Measurements from ENCODE around the gene FCRL5.

GRCh38 chr1:157483635-157484034 lies 68.7 kb downstream of the FCRL5 start:
- TF ChIP-seq EZH2 (IDR thresholded peaks at IDR 0.05; ENCODE audit: borderline replicate concordance, low read depth, low read length, severe bottlenecking) (no peak), POLR2A (IDR thresholded peaks at IDR 0.05; ENCODE audit: low read depth, low read length) (no peak), CTCF (IDR thresholded peaks at IDR 0.05; ENCODE audit: extremely low read depth in 1 of 2, insufficient read depth in 1 of 2, low read depth in 1 of 2, low read length in 2 of 2) (no peak), JUN (IDR thresholded peaks at IDR 0.05; ENCODE audit: borderline replicate concordance, insufficient read depth, insufficient read length, low read depth) (no peak), MAX (IDR thresholded peaks at IDR 0.05; ENCODE audit: insufficient read depth, insufficient read length) (no peak)
